ENCODE results near the gene KCNT1.

DNA sequence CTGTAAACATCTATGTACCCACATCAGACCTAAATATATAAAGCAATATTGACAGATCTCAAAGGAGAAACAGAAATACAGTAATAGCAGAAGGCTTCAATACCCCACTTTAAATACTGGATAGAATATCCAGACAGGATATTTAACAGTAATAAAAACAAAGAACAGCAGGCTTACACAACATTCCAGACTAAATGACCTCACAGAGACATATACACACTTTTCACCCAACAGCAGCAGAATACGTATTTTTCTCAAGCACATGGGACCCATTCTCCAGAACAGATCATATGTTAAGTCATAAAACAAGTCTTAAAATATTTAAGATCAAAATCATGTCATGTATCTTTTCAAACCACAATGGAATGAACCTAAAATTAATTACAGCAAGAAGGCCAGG lies 128.5 kb downstream of the KCNT1 start:
- TF ChIP-seq POLR2A (IDR thresholded peaks at IDR 0.05) (no peak), POLR2AphosphoS5 (IDR thresholded peaks at IDR 0.05; ENCODE audit: insufficient read depth in 1 of 2, low read depth in 1 of 2) (no peak)
- TF ChIP-seq, protein P1, sequence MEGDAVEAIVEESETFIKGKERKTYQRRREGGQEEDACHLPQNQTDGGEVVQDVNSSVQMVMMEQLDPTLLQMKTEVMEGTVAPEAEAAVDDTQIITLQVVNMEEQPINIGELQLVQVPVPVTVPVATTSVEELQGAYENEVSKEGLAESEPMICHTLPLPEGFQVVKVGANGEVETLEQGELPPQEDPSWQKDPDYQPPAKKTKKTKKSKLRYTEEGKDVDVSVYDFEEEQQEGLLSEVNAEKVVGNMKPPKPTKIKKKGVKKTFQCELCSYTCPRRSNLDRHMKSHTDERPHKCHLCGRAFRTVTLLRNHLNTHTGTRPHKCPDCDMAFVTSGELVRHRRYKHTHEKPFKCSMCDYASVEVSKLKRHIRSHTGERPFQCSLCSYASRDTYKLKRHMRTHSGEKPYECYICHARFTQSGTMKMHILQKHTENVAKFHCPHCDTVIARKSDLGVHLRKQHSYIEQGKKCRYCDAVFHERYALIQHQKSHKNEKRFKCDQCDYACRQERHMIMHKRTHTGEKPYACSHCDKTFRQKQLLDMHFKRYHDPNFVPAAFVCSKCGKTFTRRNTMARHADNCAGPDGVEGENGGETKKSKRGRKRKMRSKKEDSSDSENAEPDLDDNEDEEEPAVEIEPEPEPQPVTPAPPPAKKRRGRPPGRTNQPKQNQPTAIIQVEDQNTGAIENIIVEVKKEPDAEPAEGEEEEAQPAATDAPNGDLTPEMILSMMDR (IDR thresholded peaks at IDR 0.05) = no peak

All from vagina (tissue), 2 donors.